ENCODE measurements around the gene MB. TPM values are rescaled to one million over a fixed set of nuclear protein-coding genes. Genes with fewer than 3 reads are reported as not detected.

The MB gene
- total RNA-seq, 1 donor from 2014 or later: 17,299 TPM

DNA sequence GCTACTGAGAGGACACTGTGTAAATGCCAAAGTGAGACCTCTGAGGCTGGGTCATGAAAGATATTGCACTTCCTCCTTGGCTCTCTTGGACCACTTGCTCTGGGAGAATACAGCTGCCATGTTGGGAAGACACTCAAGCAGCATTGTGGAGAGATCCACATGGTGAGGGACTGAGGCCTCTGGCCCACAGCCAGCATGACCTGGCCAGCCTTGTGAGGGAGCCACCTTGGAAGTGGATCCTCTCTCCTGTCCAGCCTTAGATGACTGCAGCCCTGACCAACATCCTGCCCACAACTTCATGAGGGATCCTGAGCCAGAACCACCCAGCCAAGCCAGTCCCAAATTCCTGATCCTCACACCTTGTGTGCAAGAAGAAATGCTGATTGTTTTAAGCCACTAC is 30.4 kb downstream of the MB start:
- DNase-seq (no peak), ATAC-seq (no peak)
- intact Hi-C loops (cut with micrococcal nuclease): no loop called here

DNA sequence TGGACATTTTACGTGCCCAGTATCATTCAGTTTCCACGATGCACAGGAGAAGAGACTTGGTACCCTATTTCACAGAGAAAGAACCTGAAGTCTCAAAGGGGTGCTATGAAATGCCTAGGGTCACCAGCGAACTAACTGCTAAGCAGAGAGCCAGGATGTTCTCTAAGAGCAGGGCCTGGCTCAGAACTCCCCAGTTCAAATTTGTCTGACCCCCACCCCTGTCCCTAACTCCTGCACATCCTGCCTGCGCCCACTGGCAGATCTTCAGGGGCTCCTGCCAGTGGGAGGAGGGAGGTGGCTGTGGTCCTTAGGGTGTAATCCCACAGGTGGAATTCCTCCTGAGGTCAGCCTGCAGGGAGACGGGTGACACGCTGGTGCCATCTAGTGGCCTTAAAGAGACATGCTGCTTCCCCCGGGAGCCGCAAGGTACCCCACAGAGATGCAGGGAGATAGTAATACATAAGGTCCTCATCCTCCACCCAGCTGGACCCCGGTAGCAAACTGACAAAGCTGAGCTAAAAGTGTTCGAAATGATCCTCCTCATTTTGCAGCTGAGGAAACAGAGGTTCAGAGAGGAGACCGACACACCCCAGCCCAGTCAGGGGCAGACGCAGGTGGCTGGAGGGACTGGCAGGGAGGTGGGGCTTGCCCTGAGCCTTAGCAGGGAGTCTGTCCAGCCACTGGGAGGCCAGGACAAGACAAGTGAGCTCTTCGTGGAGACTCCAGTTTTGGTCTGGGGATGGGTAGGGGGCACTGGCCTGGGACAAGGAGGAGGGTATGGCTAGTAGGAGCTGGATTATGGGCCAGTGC is 34.1 kb downstream of the MB start:
- DNase-seq (peak; percentile 63), ATAC-seq (peak; percentile 38)
- intact Hi-C loops (cut with micrococcal nuclease): loop anchor here (2.0 kb wide), 1 partner anchor 152 kb away; no protein-coding TSS in a partner anchor

DNA sequence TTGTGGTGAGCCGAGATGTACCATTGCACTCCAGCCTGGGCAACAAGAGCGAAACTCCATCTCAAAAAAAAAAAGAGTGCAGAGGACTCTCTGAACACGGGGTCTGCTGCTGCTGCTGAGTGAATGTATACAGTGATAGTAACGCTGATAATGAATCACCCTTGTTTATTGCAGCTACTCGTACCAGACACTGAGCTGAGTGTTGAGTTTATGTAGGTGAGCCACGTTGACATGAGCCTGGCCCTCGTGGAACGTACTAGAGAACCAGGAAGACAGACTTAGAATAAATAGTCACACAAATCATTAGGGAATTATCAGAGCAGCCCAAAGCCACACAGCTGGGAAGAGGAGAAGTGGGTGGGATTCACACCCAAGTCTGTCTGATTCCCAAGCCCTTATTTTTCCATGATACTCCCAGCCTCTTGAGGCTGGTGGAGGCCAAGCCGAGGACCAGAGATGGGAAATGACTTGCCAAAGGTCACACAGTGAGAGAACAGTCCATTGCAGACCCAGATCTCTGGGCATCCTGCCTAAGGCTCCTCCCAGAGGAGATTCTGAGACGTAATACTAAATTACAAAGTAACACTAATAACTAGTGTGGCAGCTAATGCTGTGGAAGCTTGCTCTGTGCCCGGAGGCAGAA is 34.8 kb downstream of the MB start:
- peak; percentile 4 for ATAC-seq
- DNase-seq: no peak
- intact Hi-C loops (cut with micrococcal nuclease): loop anchor here (2.0 kb wide), 1 partner anchor 152 kb away; no protein-coding TSS in a partner anchor

DNA sequence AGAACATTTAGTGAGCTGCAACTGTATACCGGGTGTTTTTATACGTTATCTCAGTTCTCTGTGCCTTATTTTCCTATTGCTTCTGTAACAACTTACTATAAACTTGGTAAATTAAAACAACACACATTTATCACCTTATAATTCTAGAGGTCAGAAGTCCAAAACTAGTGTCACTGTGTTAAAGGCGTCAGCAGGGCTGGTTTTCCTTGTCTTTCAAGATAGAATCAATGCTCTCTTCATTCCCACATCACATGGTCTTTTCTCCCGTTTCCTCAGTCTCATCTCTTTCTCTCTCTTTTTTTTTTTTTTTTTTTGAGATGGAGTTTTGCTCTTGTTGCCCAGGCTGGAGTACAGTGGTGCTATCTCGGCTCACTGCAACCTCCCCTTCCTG is 36.1 kb downstream of the MB start:
- no peak for DNase-seq
- intact Hi-C loops (cut with micrococcal nuclease): no loop called here
- no peak for ATAC-seq

DNA sequence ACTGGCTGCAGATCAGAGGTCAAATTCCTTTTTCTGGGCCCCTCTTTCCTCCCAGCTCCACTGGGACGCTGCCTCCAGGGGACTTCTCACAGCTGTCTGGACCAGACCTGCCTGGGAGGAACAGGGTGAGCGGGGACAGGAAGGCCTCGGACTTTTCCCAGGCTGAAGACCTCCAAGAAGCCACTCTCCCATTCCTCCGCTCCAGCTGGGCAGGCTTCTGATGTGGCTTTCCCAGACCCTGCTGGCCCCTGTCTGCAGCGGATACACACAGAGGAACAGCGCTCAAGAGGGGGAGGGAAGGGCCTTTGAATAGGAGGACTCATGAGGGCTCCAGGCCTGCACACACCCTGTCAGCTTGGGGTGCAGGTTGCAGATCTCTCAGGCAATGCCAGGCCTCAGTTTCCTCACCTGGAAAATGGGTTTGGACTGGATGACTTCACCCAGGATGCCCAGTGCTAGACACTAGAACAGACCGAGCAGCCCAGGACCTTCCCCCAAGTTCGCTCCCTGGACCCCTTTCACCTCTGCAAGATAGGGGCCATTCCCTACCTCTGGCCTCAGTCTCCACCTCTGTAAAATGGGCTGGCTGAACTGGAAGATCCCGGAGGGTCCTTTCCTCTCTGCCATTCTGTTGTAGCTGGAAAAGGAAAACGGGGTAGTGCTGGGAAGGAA is 36.6 kb downstream of the MB start:
- intact Hi-C loops (cut with micrococcal nuclease): no loop called here
- ATAC-seq: peak; percentile 33
- peak; percentile 58 for DNase-seq

DNA sequence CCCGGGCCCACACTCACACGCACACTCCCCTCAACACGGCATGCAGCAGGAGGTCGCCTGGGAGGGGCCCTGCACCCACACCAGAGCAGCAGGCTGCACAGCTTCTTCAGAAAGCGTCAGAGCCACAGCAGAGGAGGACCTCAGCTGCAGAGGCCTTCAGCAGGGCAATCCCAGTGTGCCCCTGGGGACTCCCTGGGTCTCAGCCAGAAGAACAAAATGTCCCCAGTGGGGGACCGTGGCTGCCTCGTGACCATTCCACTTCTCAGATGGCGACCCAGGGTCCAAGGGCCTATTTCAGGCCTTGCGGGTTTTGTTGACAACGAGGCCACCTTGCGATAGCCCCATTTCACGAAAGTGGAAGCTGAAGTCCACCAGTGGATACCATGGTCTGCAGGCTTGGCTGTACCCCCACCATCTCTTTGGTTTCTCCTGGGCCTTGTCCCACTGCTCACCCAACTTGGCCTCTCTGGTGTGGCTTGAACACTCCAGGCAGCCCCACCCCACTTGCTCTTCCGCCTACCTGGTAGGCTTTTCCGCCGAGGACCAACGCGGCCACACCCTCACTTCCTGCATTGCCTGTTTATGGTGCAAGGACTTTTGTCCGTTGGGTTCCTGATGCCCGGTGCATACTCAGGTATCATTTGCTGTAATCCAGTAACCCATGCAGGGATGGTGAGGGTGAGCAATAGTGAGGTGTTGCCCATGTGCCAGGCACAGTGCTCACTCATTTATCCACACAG is 38.1 kb downstream of the MB start:
- intact Hi-C loops (cut with micrococcal nuclease): no loop called here
- peak; percentile 50 for DNase-seq

DNA sequence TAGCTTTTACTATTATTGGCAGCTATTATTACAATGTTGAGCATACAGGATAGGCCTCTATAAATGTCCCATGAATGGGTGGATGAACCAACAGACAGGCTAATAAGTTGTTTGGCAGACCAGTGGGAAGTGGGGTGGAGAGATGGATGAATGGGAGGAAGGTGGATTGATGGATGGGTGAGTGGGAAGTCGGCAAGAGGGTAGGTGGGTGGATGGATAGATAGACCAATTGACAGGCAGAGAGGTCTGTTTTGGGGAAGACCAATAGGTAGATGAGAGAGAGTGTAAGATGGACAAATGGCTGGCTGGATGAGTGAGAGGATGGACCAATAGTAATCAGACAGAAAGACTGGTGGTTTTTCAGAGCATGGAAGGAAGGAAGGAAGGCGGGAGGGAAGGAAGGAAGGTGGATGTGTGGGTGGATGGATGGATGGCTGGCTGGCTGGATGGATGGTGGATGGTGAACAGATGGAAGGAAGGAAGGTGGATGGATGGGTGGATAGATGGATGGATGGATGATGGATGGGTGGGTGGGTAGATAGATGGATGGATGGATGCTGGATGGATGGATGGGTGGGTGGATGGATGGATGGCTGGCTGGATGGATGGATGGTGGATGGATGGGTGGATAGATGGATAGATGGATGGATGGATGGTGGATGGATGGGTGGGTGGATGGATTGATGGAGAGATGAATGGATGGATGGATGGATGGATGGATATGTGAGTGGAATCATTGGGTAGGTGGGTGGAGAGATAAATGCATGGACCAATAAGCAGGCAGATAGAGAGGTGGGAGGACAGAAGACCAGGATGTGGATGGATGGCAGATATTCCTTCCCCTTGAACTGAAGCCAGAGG is 39.1 kb downstream of the MB start:
- ATAC-seq (no peak), DNase-seq (no peak)
- intact Hi-C loops (cut with micrococcal nuclease): no loop called here

More for the DNA sequence above, 38.1 kb downstream of the MB start:
- peak; percentile 30 for ATAC-seq

DNA sequence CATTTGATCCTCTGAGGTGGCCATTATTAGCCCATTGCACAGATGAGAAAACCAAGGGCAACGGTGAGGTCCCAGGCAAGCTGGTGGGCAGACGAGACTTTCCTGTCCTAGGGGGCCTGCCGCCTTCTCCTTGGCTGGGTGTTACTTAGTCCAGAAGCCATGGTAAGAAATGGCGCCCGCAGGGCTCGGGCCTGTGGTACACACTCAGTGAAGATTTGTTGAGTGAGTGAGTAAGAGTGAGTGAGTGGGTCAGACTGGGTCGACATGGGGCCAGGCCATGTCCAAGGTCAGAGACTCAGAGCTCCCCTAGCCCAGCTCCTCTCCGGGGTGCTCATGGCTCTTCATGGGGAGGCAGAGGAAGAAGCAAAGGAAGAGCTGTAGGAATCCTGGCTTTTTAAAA is 40.5 kb downstream of the MB start:
- intact Hi-C loops (cut with micrococcal nuclease): no loop called here
- no peak for ATAC-seq
- DNase-seq: no peak

DNA sequence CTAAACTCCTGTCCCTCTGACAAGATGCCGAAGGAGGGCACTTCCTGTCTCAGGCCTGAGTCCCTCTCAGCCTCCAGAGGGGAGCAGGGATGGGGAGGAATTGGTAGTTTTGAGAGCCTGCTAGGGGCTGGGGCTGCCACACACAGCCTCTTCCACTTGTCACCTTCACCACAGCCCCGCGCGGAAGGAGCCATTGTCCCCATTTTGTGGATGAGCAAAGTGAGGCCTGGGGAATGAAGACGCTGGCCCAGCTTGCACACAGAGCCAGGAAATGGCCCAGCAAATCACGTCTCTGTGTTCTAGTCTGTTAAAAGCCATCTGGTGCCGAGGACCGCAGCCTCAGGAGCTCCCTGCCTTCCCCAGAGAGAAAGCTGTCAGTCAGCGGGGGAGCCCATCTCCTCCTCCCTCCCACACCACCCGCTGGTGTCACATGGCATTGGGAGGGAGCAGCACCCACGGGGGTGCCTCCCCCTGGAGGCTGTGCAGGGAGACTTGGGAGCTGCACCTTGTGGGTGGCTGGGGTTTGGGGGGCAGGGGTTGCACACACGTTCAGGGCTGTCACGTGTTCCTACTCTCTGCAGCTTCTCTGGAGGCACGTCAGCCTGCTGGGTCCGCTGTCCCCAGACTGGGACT is 41.9 kb downstream of the MB start:
- DNase-seq: no peak
- ATAC-seq: peak; percentile 20
- intact Hi-C loops (cut with micrococcal nuclease): no loop called here

DNA sequence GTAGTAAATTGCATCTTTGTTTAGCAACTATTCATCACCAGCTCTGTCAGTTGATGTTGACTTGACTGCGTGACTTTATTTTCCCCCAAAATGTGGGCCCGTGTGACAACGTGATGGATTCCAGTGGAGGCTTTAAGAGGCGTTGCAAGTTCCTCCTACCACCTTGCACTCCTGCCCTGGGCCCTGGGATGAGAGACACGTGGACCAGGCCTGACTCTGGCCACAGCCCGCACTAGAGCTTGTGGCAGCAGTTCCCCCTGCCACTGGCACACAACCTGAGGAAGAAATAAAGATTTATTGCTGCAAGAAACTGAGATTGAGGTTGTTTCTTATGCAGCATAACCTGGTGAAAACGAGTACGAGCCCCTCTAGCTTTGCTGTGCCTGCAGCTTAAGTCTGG is 44.6 kb downstream of the MB start:
- no peak for ATAC-seq
- intact Hi-C loops (cut with micrococcal nuclease): no loop called here
- DNase-seq: no peak

DNA sequence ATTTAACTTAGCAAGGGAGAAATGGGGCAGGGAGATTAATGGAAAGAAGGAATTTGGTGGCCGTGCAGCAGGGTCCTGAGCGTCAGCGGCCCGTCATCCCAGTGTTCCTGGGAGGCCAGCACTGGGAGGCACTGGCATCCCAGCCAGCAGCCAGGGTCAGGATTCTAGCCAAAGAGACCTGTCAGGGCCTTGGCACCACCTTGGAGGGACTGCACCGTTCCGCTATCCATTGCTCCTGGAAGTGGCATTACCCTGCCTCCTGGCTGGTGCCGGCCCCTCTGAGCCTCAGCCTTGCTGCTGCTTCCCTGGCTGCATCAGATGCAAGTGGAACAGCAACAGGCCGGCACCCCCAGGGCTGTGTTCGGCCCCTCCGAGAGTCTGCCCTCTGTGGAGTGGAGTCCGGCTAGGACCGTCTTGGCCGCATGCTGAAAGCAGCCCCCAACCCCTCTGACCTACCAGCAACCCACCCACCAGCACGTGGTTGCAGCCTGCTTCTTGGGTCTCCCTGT is 46.4 kb downstream of the MB start:
- no peak for DNase-seq
- peak; percentile 36 for ATAC-seq
- intact Hi-C loops (cut with micrococcal nuclease): no loop called here

DNA sequence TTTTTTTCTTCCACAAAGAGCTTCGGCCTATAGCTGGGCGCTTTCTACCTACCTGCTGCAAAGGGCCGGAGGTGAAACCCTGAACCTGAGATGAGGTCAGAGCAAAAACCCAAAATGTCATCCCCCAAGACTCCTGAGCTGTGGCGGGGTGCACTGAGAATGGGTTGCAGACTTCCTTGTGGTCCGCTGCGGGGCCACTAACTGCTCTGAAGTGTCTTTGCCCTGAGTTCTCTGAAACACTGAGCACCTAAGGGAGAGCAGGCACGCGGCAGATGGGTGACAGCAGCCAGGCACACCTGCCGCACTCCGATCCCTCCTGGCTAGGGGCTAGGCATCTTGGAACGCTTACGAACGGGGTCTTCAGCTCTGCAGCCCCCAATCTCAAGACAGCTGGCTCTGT is 47.2 kb downstream of the MB start:
- DNase-seq (no peak), ATAC-seq (no peak)
- intact Hi-C loops (cut with micrococcal nuclease): no loop called here

DNA sequence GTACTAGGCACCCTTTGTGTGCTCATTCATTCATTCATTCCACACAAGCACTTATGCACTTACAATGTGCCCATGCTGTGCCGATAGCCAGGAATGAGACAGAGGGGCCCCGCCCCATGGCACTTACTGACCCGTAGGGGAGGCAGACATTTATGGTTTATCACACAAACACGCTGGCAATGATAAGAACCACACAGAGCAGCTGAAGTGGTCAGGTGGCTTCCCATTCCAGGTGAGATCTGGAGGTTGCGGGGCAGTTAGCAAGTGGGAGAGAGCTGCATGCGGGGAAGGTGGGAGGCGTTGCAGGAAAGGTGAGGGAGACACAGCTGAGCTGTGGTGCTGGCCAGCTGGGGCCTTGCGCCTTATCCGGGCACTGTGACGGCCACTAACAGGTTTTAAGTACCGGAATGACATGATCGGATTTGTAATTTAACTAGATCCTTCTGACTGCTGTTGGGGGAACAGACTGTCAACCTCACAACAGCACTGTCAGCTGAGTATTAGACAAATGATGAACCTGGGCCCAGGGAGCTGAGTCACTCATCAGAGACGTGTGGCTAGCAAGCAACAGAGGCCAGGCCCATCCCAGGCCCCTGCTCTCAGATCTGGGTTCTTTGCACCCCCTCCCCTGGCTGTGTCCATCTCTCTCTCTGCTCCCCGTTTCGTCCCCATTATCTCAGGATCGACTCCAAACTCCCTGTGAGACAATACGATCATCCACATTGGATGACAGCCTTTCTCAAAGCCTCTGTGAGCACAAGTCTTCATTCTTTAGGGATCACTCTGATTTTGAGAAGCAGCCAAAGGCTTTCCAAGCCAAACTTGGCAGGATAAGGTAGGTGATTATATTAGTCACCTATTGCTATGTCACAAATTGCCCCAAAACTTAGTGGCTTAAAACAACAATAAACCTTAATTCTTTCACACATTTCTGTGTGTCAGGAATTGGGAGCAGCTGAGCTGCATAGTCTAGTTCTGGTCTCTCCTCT is 48.1 kb downstream of the MB start:
- intact Hi-C loops (cut with micrococcal nuclease): no loop called here
- no peak for DNase-seq
- ATAC-seq: peak; percentile 9

DNA sequence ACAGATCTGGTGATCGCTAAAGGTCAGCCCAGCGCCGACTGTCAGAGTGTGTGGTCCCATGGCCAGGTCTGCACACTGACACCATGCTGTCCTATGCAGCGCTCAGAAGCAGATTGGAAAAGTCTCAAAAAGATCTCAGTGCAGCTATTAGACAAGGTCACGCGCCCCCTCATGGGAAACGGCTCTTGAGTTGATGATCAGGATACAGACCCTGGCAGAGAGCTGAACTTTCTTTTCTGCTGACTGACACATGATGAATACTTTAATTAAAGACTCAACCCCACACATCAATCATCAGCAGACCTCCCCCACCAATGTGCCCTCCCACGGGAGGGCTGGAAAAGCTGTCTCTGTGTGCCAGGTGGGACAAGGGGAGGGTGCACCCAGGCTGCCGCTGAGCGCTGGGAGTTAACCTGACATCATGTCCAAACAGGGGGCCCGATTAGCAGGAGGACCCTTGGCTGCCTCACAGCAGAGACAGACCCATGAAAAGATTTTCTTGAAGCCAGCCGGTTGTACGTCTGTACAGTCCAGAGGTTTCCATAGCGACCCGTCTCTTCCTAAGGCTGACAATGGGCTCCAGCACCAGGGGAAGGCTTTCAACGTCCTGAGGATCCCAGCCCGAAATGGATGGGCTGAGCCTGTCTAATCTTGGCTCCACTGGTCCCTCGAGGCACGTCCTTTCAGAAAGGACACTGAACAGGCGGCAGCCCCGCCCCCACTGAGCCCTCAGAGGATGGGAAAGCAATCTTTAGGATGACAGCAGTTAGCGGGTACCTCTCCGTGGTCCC is 49.6 kb downstream of the MB start:
- peak; percentile 68 for DNase-seq
- ATAC-seq: peak; percentile 64
- intact Hi-C loops (cut with micrococcal nuclease): no loop called here

DNA sequence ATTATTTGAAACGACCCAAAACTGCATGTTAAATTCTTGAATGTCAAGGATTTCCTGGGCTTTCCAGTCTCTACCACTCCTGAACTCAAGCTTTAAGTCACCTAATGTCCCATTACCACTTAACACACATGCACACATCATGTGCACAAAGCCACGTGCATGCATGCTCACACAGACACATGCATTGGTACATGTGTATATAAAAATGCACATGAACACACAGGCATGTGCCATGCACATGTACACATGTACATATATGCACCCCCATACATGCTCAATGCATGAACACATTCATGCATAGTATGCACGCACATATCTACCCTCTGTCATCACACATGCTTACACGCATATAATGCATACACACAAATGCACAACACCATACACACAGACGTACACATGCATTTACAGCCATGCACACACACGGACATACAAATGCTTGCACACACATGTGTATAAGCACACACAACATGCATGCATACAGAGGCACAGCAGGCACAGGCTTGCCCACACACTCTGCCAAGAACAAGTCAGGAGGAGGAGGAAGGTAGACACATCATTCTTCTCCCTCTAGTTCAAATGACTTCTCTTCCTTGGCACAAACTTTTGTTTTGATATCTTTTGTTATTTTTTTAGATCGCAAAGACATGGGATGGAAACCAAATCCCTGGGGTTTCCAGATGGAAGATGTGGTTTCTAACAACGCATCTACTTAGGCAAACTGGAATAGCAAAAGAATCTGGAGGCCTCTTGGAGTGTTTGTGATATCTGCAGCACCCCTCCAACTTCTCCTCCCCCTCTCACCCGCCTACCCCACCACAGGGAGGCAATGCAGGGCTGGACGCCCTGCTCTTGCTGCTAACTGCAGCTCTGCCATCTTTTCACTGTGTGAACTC is 51.9 kb downstream of the MB start:
- intact Hi-C loops (cut with micrococcal nuclease): no loop called here
- DNase-seq: no peak

More for the DNA sequence above, 51.9 kb downstream of the MB start:
- no peak for ATAC-seq

Data from left ventricle myocardium superior (tissue), 1 donor.